ENCODE measurements around the gene KLHL17. TPM values are rescaled to one million over a fixed set of nuclear protein-coding genes. Genes with fewer than 3 reads are reported as not detected.

The KLHL17 gene
- total and polyA plus RNA-seq, 9 of the 15 experiments (the other 6 are each of a cell fraction or from before 2014, with no cell fraction given) = 0.14 to 84.8 (median 13.0) TPM

- CTCF ChIA-PET (ENCODE audit: low intra/inter-chr PET ratio) = no interaction called here
- Histone ChIP-seq H3K79me2 (ENCODE audit: control insufficient read depth, insufficient read depth, low read length) (peaks cover 46% of the 10 kb centered on the region), H3K36me3 (ENCODE audit: control insufficient read depth, insufficient read depth, low read length) (peaks cover 65% of the 10 kb centered on the region), H3K4me2 (ENCODE audit: insufficient read depth, low read length) (peak within 1 kb of the TSS; percentile 99), H3K9me1 (ENCODE audit: control insufficient read depth, insufficient read depth, low read length) (no peaks in the 10 kb centered on the region), H3K4me3 (peak within 1 kb of the TSS; percentile 88), H3K27me3 (ENCODE audit: control insufficient read depth in 2 of 2, insufficient read depth in 2 of 2, low read length in 2 of 2) (no peaks in the 10 kb centered on the region), H2AFZ (ENCODE audit: low read depth, low read length) (peak within 1 kb of the TSS; percentile 64), H3K9me3 (replicated peaks; ENCODE audit: control insufficient read depth, insufficient read depth, low read depth, low read length) (no peaks in the 10 kb centered on the region), H4K20me1 (replicated peaks; ENCODE audit: control insufficient read depth, insufficient read depth, low read length) (peaks cover 7% of the 10 kb centered on the region), H3K27ac (ENCODE audit: extremely low read depth, low read depth, low read length) (peak within 1 kb of the TSS; percentile 71), H3K9ac (ENCODE audit: insufficient read depth in 1 of 2, low read depth in 2 of 2, low read length in 2 of 2) (peak within 1 kb of the TSS; percentile 87 to 99), H3K4me1 (replicated peaks in 1 of 2; ENCODE audit: control insufficient read depth in 2 of 2, insufficient read depth in 2 of 2, low read length in 2 of 2) (peaks cover 13 to 71% of the 10 kb centered on the region in 2 experiments)
- DNase-seq (ENCODE audit: extremely low read depth in 1 of 4, low spot score in 3 of 4) (peak; percentile 86 to 96 (median 91)), ATAC-seq (peak; percentile 90), FAIRE-seq (peak; percentile 89)
- WGBS (ENCODE audit: insufficient coverage, low coverage, missing lambda C conversion rate) = 4% methylated on average over 72 of the region's 101 CpGs
- BruUV-seq (replicated peaks) = TSS peak; percentile 82
- intact Hi-C loops (cut with micrococcal nuclease) (no loop called here), in situ Hi-C loops (cut with MboI) (no loop called here)
- POLR2A ChIA-PET = interaction anchor here (0.6 to 1.2 kb wide), 5 partner anchors 10 to 54 kb away, joined by 3 to 7 read pairs (median 4); no protein-coding TSS in a partner anchor
- no peak for TF ChIP-seq CBX2 (IDR thresholded peaks at IDR 0.05; ENCODE audit: insufficient read depth, low read length, poor library complexity, severe bottlenecking)
- TF ChIP-seq LEF1 (IDR thresholded peaks at IDR 0.05) = no peak
- TF ChIP-seq FOXA3 (CRISPR knock-in tag; conservative IDR thresholded peaks at IDR 0.05 in 1 of 2, IDR thresholded peaks at IDR 0.05 in 1 of 2) = peak in 1 of 2 experiments; percentile 62; a peak in 1 of 4 replicates
- TF ChIP-seq ATF6 (CRISPR knock-in tag; IDR thresholded peaks at IDR 0.05) = 0 out of 2 replicates have a peak, but pooled peaks have one; percentile 64
- TF ChIP-seq STAT5A (IDR thresholded peaks at IDR 0.05; ENCODE audit: borderline replicate concordance, low read length) = no peak
- peak; percentile 61 for TF ChIP-seq CCNT2 (IDR thresholded peaks at IDR 0.05; ENCODE audit: borderline replicate concordance, extremely low read depth, insufficient read length, low read depth, low read length)
- peak; percentile 44 for TF ChIP-seq ATF7 (IDR thresholded peaks at IDR 0.05)
- peak in 1 of 2 experiments; percentile 70; a peak in 1 of 4 replicates for TF ChIP-seq UBTF (IDR thresholded peaks at IDR 0.05; ENCODE audit: borderline replicate concordance in 1 of 2, low read depth in 2 of 2, low read length in 2 of 2)
- peak; percentile 83 for TF ChIP-seq NRF1 (conservative IDR thresholded peaks at IDR 0.05 in 1 of 2, IDR thresholded peaks at IDR 0.05 in 1 of 2)
- TF ChIP-seq ZFP36 (IDR thresholded peaks at IDR 0.05; ENCODE audit: low read depth, low read length, partially characterized antibody) = peak; percentile 88
- TF ChIP-seq ZNF707 (CRISPR knock-in tag; conservative IDR thresholded peaks at IDR 0.05) = peak; percentile 60; the same call in 1 of the 2 replicates
- 0 out of 4 replicates have a peak, but pooled peaks of 1 of the 2 experiments have one; percentile 11 for TF ChIP-seq RCOR1 (IDR thresholded peaks at IDR 0.05; ENCODE audit: borderline replicate concordance in 1 of 2, low read depth in 2 of 2, low read length in 2 of 2)
- no peak for TF ChIP-seq KDM1A (IDR thresholded peaks at IDR 0.05)
Observed at GRCh38 chr1:958823-959730, 1.3 kb upstream of the KLHL17 start, which contains the start of gene NOC2L. Gene NOC2L, minus strand, starts transcription at chr1:959256. Its CDS starts 16 bp downstream, at chr1:959240.
